Astrocyte (in vitro differentiated cells and primary cell): Measurements from ENCODE around the gene ANO3. TPM values are rescaled to one million over a fixed set of nuclear protein-coding genes. Genes with fewer than 3 reads are reported as not detected.

Experiments
- DNase-seq: peaks from one replicate; pipeline ENCODE4 v3.0.0-alpha.2; 2010; ENCODE audit warnings: low read depth
- FAIRE-seq: peaks from 2 replicates; lab custom pipeline; 2011; peaks lifted over from hg19 to GRCh38; lab: Jason Lieb, UNC
- H2AFZ ChIP-seq: 2 replicates; pipeline ENCODE4 v1.6.0; 2012; ENCODE audit warnings: low read depth, low read length, inconsistent platforms
- H3K27ac ChIP-seq: 2 replicates; pipeline ENCODE4 v1.5.1; 2011; ENCODE audit warnings: low read depth, low read length, inconsistent platforms
- H3K27me3 ChIP-seq: 2 replicates; pipeline ENCODE4 v1.6.0; 2011; ENCODE audit warnings: low read length, inconsistent platforms; ENCODE audit not compliant: insufficient read depth
- H3K36me3 ChIP-seq: 2 replicates; pipeline ENCODE4 v1.5.1; 2011; ENCODE audit warnings: low read length, inconsistent platforms; ENCODE audit not compliant: insufficient read depth
- H3K4me1 ChIP-seq: 2 replicates; pipeline ENCODE4 v1.5.1; 2011; ENCODE audit warnings: low read length, inconsistent platforms; ENCODE audit not compliant: insufficient read depth
- H3K4me2 ChIP-seq: 2 replicates; pipeline ENCODE4 v1.6.0; 2012; ENCODE audit warnings: low read length, inconsistent platforms
- H3K4me3 ChIP-seq: 2 replicates; pipeline ENCODE4 v1.5.1; 2011; ENCODE audit warnings: low read depth, mild to moderate bottlenecking, low read length, inconsistent platforms; ENCODE audit not compliant: insufficient read depth
- H3K79me2 ChIP-seq: 2 replicates; pipeline ENCODE4 v1.6.0; 2012; ENCODE audit warnings: mild to moderate bottlenecking, low read length, inconsistent platforms; ENCODE audit not compliant: insufficient read depth
- H3K9ac ChIP-seq: 2 replicates; pipeline ENCODE4 v1.6.0; 2012; ENCODE audit warnings: mild to moderate bottlenecking, low read length, inconsistent platforms
- H3K9me3 ChIP-seq: 2 replicates; pipeline ENCODE4 v1.5.1; 2012; ENCODE audit warnings: low read depth, mild to moderate bottlenecking, low read length, inconsistent platforms; ENCODE audit not compliant: insufficient read depth
- H4K20me1 ChIP-seq: 2 replicates; pipeline ENCODE4 v1.6.0; 2012; ENCODE audit warnings: low read length, inconsistent platforms; ENCODE audit not compliant: insufficient read depth
- H3K27ac Mint-ChIP-seq: one replicate; pipeline ENCODE4 v1.8.0; 2021; ENCODE audit warnings: mild to moderate bottlenecking, mixed read lengths; ENCODE audit not compliant: unreplicated experiment
- H3K27me3 Mint-ChIP-seq: one replicate; pipeline ENCODE4 v1.8.0; 2021; ENCODE audit warnings: low read depth, mixed read lengths; ENCODE audit not compliant: unreplicated experiment
- H3K36me3 Mint-ChIP-seq: one replicate; pipeline ENCODE4 v1.8.0; 2021; ENCODE audit warnings: low read depth, mixed read lengths; ENCODE audit not compliant: unreplicated experiment
- H3K4me1 Mint-ChIP-seq: one replicate; pipeline ENCODE4 v1.8.0; 2021; ENCODE audit warnings: low read depth, mixed read lengths; ENCODE audit not compliant: unreplicated experiment
- H3K4me3 Mint-ChIP-seq: one replicate; pipeline ENCODE4 v1.8.0; 2021; ENCODE audit warnings: mild to moderate bottlenecking, moderate library complexity, mixed read lengths; ENCODE audit not compliant: unreplicated experiment
- H3K9me3 Mint-ChIP-seq: one replicate; pipeline ENCODE4 v1.8.0; 2021; ENCODE audit warnings: mild to moderate bottlenecking, mixed read lengths; ENCODE audit not compliant: unreplicated experiment
- CTCF ChIP-seq: IDR thresholded peaks from 2 replicates; pipeline ENCODE4 v1.5.1; 2011; ENCODE audit warnings: low read depth, mild to moderate bottlenecking, inconsistent platforms, low read length, moderate library complexity; ENCODE audit not compliant: insufficient read depth
- EZH2 ChIP-seq: IDR thresholded peaks from 2 replicates; pipeline ENCODE4 v1.6.1; 2012; ENCODE audit warnings: mild to moderate bottlenecking, low read length, inconsistent platforms; ENCODE audit not compliant: insufficient read depth
- total RNA-seq: library from RNA; stranded (reverse); gene quantifications from 2 replicates; pipeline ENCODE4 v1.2.1, GENCODE V29; 2021

ANO3 gene
- total RNA-seq, 1 donor from 2014 or later, result 0.11 TPM

DNA sequence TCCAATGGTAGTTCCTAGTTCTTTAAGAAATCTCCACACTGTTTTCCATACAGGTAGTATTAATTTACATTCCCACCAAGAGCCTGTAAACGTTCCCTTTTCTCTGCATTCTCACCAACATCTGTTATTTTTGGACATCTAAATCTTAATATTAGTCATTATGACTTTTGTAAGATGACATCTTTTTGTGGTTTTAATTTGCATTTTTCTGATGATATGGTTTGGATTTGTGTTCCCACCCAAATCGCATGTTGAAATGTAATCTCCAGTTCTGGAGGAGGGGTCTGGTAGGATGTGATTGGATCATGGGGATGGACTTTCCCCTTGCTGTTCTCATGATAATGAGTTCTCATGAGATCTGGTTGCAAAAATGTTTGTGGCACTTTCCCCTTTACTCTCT is 151.2 kb downstream of the ANO3 start:
- Mint-ChIP-seq H3K27me3 (no peaks in the 10 kb centered on the region), H3K4me1 (no peaks in the 10 kb centered on the region), H3K36me3 (no peaks in the 10 kb centered on the region), H3K27ac (no peak overlapping the region), H3K9me3 (no peaks in the 10 kb centered on the region), H3K4me3 (no peak overlapping the region)
- Histone ChIP-seq H3K4me1 (no peaks in the 10 kb centered on the region), H3K4me2 (no peak overlapping the region), H3K79me2 (no peaks in the 10 kb centered on the region), H3K36me3 (no peaks in the 10 kb centered on the region), H3K9ac (no peak overlapping the region), H3K4me3 (no peak overlapping the region), H3K27ac (no peak overlapping the region), H2AFZ (no peak overlapping the region), H3K27me3 (no peaks in the 10 kb centered on the region), H3K9me3 (no peaks in the 10 kb centered on the region), H4K20me1 (no peaks in the 10 kb centered on the region)
- TF ChIP-seq EZH2 (no peak), CTCF (no peak)
- no peak for FAIRE-seq
- no peak for DNase-seq

DNA sequence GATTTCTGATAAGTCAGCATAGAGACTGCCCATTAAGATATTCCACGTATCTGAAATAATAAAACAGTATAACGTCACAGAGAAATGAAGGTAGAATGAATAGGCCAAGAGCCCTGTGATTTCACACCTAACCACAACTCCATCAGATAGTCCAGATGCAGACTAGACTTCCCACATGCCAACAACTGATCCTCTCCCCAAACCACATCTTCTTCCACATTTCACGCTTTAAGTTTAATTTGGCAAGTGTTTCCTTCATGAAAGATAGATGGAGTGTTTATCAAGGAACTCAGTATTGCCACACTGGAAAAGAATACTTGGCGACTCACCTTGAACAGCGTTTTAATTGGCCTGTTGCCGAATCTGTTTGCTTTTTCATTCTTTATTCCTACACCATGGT is 158.6 kb downstream of the ANO3 start:
- H3K4me3 ChIP-seq, result no peak overlapping the region
- no peak for FAIRE-seq
- no peak overlapping the region for H3K4me2 ChIP-seq
- Mint-ChIP-seq H3K9me3 (peaks cover 2% of the 10 kb centered on the region), H3K27me3 (no peaks in the 10 kb centered on the region), H3K4me3 (no peak overlapping the region), H3K36me3 (no peaks in the 10 kb centered on the region), H3K27ac (no peak overlapping the region), H3K4me1 (no peaks in the 10 kb centered on the region)
- DNase-seq, result peak; percentile 4
- no peak for TF ChIP-seq CTCF
- TF ChIP-seq EZH2, result no peak
- H3K4me1 ChIP-seq, result no peaks in the 10 kb centered on the region
- H2AFZ ChIP-seq, result no peak overlapping the region
- H4K20me1 ChIP-seq, result no peaks in the 10 kb centered on the region
- H3K27ac ChIP-seq, result no peak overlapping the region
- no peak overlapping the region for H3K9ac ChIP-seq
- H3K9me3 ChIP-seq, result no peaks in the 10 kb centered on the region
- H3K36me3 ChIP-seq, result no peaks in the 10 kb centered on the region
- no peaks in the 10 kb centered on the region for H3K79me2 ChIP-seq
- H3K27me3 ChIP-seq, result no peaks in the 10 kb centered on the region

DNA sequence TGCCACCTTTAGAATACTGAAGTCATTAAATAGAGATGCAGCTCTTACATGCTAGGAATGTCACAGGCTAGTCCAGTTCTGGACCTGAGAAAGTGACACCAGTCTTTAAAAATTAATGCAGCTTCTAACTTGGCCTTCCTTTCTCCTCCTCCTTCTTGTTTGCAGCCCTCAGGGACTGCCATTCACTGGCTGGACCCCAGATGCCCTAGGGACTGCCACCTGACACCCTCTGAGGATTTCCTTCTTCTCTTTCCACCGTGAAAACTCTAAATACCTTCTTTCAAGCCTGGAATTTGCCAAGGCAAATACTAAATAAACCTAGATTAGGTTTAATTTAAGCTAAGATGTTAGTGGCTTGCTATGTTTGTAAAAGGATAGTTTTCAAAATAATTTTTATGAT is 161.7 kb downstream of the ANO3 start:
- no peak overlapping the region for H3K4me3 Mint-ChIP-seq
- Histone ChIP-seq H3K9me3 (no peaks in the 10 kb centered on the region), H4K20me1 (no peaks in the 10 kb centered on the region), H3K79me2 (no peaks in the 10 kb centered on the region), H3K27me3 (no peaks in the 10 kb centered on the region), H3K4me1 (no peaks in the 10 kb centered on the region), H3K9ac (no peak overlapping the region), H3K36me3 (no peaks in the 10 kb centered on the region), H3K4me2 (no peak overlapping the region), H2AFZ (no peak overlapping the region), H3K4me3 (no peak overlapping the region), H3K27ac (no peak overlapping the region)
- no peaks in the 10 kb centered on the region for H3K4me1 Mint-ChIP-seq
- H3K36me3 Mint-ChIP-seq, result no peaks in the 10 kb centered on the region
- H3K27ac Mint-ChIP-seq, result no peak overlapping the region
- TF ChIP-seq CTCF (no peak), EZH2 (no peak)
- H3K9me3 Mint-ChIP-seq, result peaks cover 2% of the 10 kb centered on the region
- DNase-seq (no peak), FAIRE-seq (no peak)
- H3K27me3 Mint-ChIP-seq, result no peaks in the 10 kb centered on the region
